Vagina (tissue), 2 donors: ENCODE measurements around the gene NIPAL3. TPM values are rescaled to one million over a fixed set of nuclear protein-coding genes. Genes with fewer than 3 reads are reported as not detected.

Experiments
- DNase-seq, 2 donors: peaks; one replicate each; pipeline ENCODE4 v3.0.0-alpha.2; 2017; ENCODE audit errors: extremely low spot score in 2 of 2
- H3K27ac ChIP-seq: fragments of 200-600 bp; sonication (generic); one replicate; pipeline ENCODE4 v1.5.1; 2019
- H3K27me3 ChIP-seq: fragments of 200-600 bp; sonication (generic); one replicate; pipeline ENCODE4 v1.5.1; 2019
- H3K36me3 ChIP-seq, 2 donors: fragments of 200-600 bp; sonication (generic); one replicate each; pipeline ENCODE4 v1.5.1; 2017 to 2019
- H3K4me1 ChIP-seq: fragments of 200-600 bp; sonication (generic); one replicate; pipeline ENCODE4 v1.5.1; 2019
- H3K4me3 ChIP-seq, 2 donors: fragments of 200-600 bp; sonication (generic); 1 replicate in 1 of 2; 2 replicates in 1 of 2; pipeline ENCODE4 v1.5.1; 2016 to 2019
- H3K9me3 ChIP-seq: fragments of 200-600 bp; sonication (generic); one replicate; pipeline ENCODE4 v1.5.1; 2019
- POLR2A ChIP-seq, 2 donors: fragments of 450-650 bp; IDR thresholded peaks; one replicate each; pipeline ENCODE4 v1.6.1; 2017; ENCODE audit warnings: antibody characterized with exemption in 2 of 2, mild to moderate bottlenecking in 2 of 2, moderate library complexity in 2 of 2
- POLR2AphosphoS5 ChIP-seq, 2 donors: sonication (generic); formaldehyde crosslinking; IDR thresholded peaks; one replicate each; pipeline ENCODE4 v1.9.0; 2017; ENCODE audit warnings: antibody characterized with exemption in 2 of 2, mild to moderate bottlenecking in 2 of 2, low read depth in 1 of 2; ENCODE audit not compliant: insufficient read depth in 1 of 2
- intact Hi-C: fragments of 100-400 bp; cut with DNase I; formaldehyde crosslinking; loops from one replicate; pipeline ENCODE4 v1.15.1; 2023
- total RNA-seq: library from RNA; depleted of rRNA; stranded (reverse); fragments of >200 nt; gene quantifications from one replicate; pipeline ENCODE4 v1.2.3, GENCODE V29; 2016
- TF ChIP-seq, protein P1 (sequence below), 3 experiments: fragments of 450-650 bp in 2 of 3; fragments of 200-600 bp in 1 of 3; sonication (generic) in 1 of 3; IDR thresholded peaks; one replicate each; pipeline ENCODE4 v1.5.1; 2017 to 2019; ENCODE audit warnings: antibody characterized with exemption in 3 of 3, mild to moderate bottlenecking in 2 of 3, moderate library complexity in 2 of 3

The NIPAL3 gene
- total RNA-seq, 1 donor from 2014 or later, result 21.1 TPM

DNA sequence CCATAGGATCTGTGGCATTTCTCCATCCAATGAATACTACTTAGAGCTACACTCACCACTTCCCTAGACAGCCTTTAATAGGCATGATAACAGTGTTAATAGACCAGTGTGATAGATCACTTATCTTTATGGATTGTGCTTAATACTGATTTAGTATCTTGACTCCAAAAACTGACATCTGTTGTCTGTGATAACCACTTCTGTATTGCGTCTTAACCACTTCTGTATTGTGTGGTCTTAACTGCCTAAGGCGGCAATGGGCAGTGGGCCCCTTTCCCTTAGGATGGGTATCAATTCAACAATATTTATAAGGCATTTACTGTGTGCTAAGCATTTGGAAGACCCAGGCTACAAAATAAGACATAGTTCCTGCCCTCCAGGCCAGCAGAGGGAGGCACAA is 55.0 kb downstream of the NIPAL3 start:
- TF ChIP-seq, protein P1, sequence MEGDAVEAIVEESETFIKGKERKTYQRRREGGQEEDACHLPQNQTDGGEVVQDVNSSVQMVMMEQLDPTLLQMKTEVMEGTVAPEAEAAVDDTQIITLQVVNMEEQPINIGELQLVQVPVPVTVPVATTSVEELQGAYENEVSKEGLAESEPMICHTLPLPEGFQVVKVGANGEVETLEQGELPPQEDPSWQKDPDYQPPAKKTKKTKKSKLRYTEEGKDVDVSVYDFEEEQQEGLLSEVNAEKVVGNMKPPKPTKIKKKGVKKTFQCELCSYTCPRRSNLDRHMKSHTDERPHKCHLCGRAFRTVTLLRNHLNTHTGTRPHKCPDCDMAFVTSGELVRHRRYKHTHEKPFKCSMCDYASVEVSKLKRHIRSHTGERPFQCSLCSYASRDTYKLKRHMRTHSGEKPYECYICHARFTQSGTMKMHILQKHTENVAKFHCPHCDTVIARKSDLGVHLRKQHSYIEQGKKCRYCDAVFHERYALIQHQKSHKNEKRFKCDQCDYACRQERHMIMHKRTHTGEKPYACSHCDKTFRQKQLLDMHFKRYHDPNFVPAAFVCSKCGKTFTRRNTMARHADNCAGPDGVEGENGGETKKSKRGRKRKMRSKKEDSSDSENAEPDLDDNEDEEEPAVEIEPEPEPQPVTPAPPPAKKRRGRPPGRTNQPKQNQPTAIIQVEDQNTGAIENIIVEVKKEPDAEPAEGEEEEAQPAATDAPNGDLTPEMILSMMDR (IDR thresholded peaks at IDR 0.05), result no peak
- TF ChIP-seq POLR2AphosphoS5 (IDR thresholded peaks at IDR 0.05; ENCODE audit: insufficient read depth in 1 of 2, low read depth in 1 of 2) (no peak), POLR2A (IDR thresholded peaks at IDR 0.05) (no peak)
- Histone ChIP-seq H3K4me3 (no peak overlapping the region), H3K9me3 (no peaks in the 10 kb centered on the region), H3K27me3 (no peaks in the 10 kb centered on the region), H3K4me1 (no peaks in the 10 kb centered on the region), H3K36me3 (peaks cover 0 to 4% of the 10 kb centered on the region in 2 donors), H3K27ac (no peak overlapping the region)
- intact Hi-C loops, result no loop called here
- DNase-seq, result no peak

DNA sequence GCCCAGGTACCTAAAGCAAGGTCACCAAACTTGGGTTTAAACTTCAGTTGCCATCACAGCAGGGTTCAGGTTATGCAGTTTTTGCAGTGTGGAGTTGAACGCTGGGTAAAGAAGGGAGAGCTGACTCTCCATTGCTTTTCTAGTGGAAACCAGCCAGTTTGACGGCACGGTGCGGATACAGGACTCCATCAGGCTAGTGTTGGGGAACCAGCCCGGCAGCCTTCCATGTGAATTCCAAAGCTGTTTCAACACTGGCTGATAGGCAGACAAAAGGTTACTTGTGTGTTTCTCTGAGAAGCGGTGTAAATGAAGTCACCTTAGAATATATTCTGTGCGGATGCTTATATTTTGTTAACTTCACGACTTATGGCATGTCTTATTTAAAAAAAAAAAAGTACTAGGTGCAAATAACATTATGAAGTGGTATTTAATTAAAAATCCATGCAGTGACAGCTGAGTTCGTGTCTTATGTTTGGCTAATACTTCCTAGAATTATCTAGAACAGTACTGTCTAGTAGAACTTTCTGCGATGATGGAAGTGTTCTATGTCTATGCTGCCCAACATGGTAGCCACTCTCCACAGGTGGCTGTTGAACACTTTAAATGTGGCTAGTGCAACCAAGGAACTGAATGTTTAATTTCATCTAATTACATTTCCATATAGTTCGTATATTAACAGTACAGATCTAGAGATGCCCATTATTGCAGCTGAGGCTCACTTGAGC is 57.1 kb downstream of the NIPAL3 start:
- no peaks in the 10 kb centered on the region for H3K27me3 ChIP-seq
- TF ChIP-seq, protein P1 (IDR thresholded peaks at IDR 0.05), result no peak
- TF ChIP-seq POLR2AphosphoS5 (IDR thresholded peaks at IDR 0.05; ENCODE audit: insufficient read depth in 1 of 2, low read depth in 1 of 2), result no peak
- TF ChIP-seq POLR2A (IDR thresholded peaks at IDR 0.05), result no peak
- no peaks in the 10 kb centered on the region for H3K4me1 ChIP-seq
- H3K27ac ChIP-seq, result no peak overlapping the region
- DNase-seq, result no peak
- intact Hi-C loops, result no loop called here
- no peaks in the 10 kb centered on the region for H3K9me3 ChIP-seq
- H3K36me3 ChIP-seq, result peaks cover 0 to 4% of the 10 kb centered on the region in 2 donors
- no peak overlapping the region for H3K4me3 ChIP-seq

DNA sequence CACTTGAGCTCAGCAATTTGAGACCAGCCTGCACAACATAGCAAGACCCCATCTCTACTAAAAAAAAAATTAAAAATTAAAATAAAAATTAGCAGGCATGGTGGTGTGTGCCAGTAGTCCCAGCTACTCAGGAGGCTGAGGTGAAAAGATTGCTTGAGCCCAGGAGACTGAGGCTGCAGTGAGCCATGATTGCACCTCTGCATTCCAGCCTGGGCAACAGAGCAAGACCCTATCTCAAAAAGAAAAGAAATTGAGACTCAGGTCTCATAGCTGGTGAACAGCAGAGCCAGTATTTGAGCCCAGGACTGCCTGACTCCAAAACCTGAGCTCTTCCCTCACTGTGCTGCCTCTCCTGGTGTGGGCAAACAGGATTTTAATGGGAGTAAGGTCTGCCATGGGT is 58.6 kb downstream of the NIPAL3 start:
- no peak overlapping the region for H3K4me3 ChIP-seq
- no peak for DNase-seq
- no peak for TF ChIP-seq POLR2A (IDR thresholded peaks at IDR 0.05)
- TF ChIP-seq POLR2AphosphoS5 (IDR thresholded peaks at IDR 0.05; ENCODE audit: insufficient read depth in 1 of 2, low read depth in 1 of 2), result no peak
- TF ChIP-seq, protein P1 (IDR thresholded peaks at IDR 0.05), result no peak
- H3K9me3 ChIP-seq, result no peaks in the 10 kb centered on the region
- no peaks in the 10 kb centered on the region for H3K4me1 ChIP-seq
- no peak overlapping the region for H3K27ac ChIP-seq
- H3K36me3 ChIP-seq, result peaks cover 0 to 4% of the 10 kb centered on the region in 2 donors
- H3K27me3 ChIP-seq, result no peaks in the 10 kb centered on the region
- intact Hi-C loops, result no loop called here

DNA sequence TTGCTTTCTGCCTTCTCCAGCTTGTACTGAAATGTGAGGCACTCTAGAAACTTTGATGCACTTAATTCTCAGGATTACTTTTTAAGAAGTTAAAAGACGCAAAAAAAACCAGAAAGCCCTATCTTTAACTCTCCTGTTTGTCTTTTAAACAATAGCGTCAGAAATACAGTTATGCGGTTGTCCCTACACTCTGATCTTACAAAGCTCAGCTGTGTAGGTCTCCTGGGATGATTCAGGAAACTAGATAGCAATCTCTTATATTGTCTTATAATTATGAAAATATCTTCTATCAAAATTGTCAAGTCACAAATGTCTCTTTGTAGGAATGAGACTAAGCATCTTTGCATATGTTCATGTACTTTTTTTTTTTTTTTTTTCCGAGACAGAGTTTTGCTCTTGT is 60.1 kb downstream of the NIPAL3 start:
- no peak overlapping the region for H3K27ac ChIP-seq
- no peaks in the 10 kb centered on the region for H3K36me3 ChIP-seq
- H3K4me1 ChIP-seq, result no peaks in the 10 kb centered on the region
- no peaks in the 10 kb centered on the region for H3K27me3 ChIP-seq
- no peaks in the 10 kb centered on the region for H3K9me3 ChIP-seq
- no peak for DNase-seq
- intact Hi-C loops, result no loop called here
- no peak overlapping the region for H3K4me3 ChIP-seq
- TF ChIP-seq, protein P1 (IDR thresholded peaks at IDR 0.05), result no peak
- TF ChIP-seq POLR2AphosphoS5 (IDR thresholded peaks at IDR 0.05; ENCODE audit: insufficient read depth in 1 of 2, low read depth in 1 of 2) (no peak), POLR2A (IDR thresholded peaks at IDR 0.05) (no peak)

DNA sequence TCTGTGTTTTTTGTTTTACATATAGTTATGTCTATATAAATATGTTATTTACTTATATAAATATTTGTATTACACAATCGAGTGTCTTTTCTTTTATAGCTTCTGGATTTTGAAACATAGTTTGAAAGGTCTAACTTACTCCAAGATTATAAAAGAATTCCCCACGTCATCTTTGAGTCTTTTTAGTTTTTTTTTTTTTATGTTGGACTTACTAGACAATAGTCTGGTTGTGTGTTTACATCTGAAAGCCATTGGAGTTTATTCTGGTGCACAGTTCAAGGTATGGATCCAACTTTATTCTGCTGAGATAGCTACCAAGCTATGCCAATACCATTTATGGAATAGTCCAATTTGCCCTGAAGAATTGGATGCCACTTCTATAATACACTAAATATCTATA is 61.0 kb downstream of the NIPAL3 start:
- no peak for TF ChIP-seq POLR2A (IDR thresholded peaks at IDR 0.05)
- TF ChIP-seq POLR2AphosphoS5 (IDR thresholded peaks at IDR 0.05; ENCODE audit: insufficient read depth in 1 of 2, low read depth in 1 of 2), result no peak
- TF ChIP-seq, protein P1 (IDR thresholded peaks at IDR 0.05), result no peak
- H3K27ac ChIP-seq, result no peak overlapping the region
- no peaks in the 10 kb centered on the region for H3K27me3 ChIP-seq
- no peak overlapping the region for H3K4me3 ChIP-seq
- no peaks in the 10 kb centered on the region for H3K4me1 ChIP-seq
- H3K9me3 ChIP-seq, result no peaks in the 10 kb centered on the region
- no peaks in the 10 kb centered on the region for H3K36me3 ChIP-seq
- no peak for DNase-seq
- intact Hi-C loops, result no loop called here
